ENCODE data around the gene DENND4A.

- TF ChIP-seq CTCF (IDR thresholded peaks at IDR 0.05) (no peak), POLR2A (IDR thresholded peaks at IDR 0.05) (no peak)
Measured at GRCh38 chr15:65769482-65769881, 22.6 kb downstream of the DENND4A start.

Measured in uterus (tissue), 2 donors.